Neuronal stem cell (in vitro differentiated cells): ENCODE results near the gene RNU2-63P.

Source experiments
- DNase-seq: peaks from one replicate; pipeline ENCODE4 v3.0.0-alpha.2; 2013; ENCODE audit warnings: low spot score
- H2AFZ ChIP-seq: one replicate; pipeline ENCODE4 v1.6.1; 2013; ENCODE audit warnings: mild to moderate bottlenecking, low read length, inconsistent platforms
- H2AK5ac ChIP-seq: 2 replicates; pipeline ENCODE4 v1.6.1; 2013; ENCODE audit warnings: low read depth, mild to moderate bottlenecking, inconsistent platforms, low read length, moderate library complexity, mixed read lengths
- H2BK120ac ChIP-seq: 2 replicates; pipeline ENCODE4 v1.6.1; 2013; ENCODE audit warnings: low read depth, mild to moderate bottlenecking, inconsistent platforms, low read length, moderate library complexity, mixed read lengths
- H2BK12ac ChIP-seq: one replicate; pipeline ENCODE4 v1.6.1; 2013; ENCODE audit warnings: low read length, inconsistent platforms
- H2BK15ac ChIP-seq: 2 replicates; pipeline ENCODE4 v1.6.1; 2013; ENCODE audit warnings: mild to moderate bottlenecking, low read length, inconsistent platforms, mixed read lengths
- H2BK5ac ChIP-seq: one replicate; pipeline ENCODE4 v1.6.1; 2013; ENCODE audit warnings: inconsistent platforms, mild to moderate bottlenecking, low read length, moderate library complexity
- H3K14ac ChIP-seq: one replicate; pipeline ENCODE4 v1.6.1; 2013; ENCODE audit warnings: low read length, inconsistent platforms
- H3K18ac ChIP-seq: 2 replicates; pipeline ENCODE4 v1.6.1; 2013; ENCODE audit warnings: low read length, inconsistent platforms
- H3K23ac ChIP-seq: 2 replicates; pipeline ENCODE4 v1.6.1; 2013; ENCODE audit warnings: low read depth, mild to moderate bottlenecking, mixed read lengths, low read length, inconsistent platforms; ENCODE audit not compliant: poor library complexity
- H3K27ac ChIP-seq: replicated peaks from 3 replicates; pipeline ENCODE4 v1.5.1; 2013; ENCODE audit warnings: low read length, inconsistent platforms
- H3K27me3 ChIP-seq, 3 experiments: 2 replicates each; pipeline ENCODE4 v1.6.1; 2013; ENCODE audit warnings: low read length in 3 of 3, mild to moderate bottlenecking in 2 of 3, inconsistent platforms in 1 of 3, low read depth in 1 of 3, mixed read lengths in 1 of 3, moderate library complexity in 1 of 3; ENCODE audit not compliant: control insufficient read depth in 3 of 3, insufficient read depth in 3 of 3
- H3K36me3 ChIP-seq, 2 donors: replicated peaks in 1 of 2; 2 replicates each; pipeline ENCODE4 v1.6.1; 2013; ENCODE audit warnings: low read length in 2 of 2; ENCODE audit not compliant: control insufficient read depth in 2 of 2, insufficient read depth in 2 of 2
- H3K4ac ChIP-seq: 2 replicates; pipeline ENCODE4 v1.6.1; 2013; ENCODE audit warnings: inconsistent platforms, mild to moderate bottlenecking, low read length, moderate library complexity
- H3K4me1 ChIP-seq, 2 donors: 1 replicate in 1 of 2; 2 replicates in 1 of 2; pipeline ENCODE4 v1.6.1; 2013; ENCODE audit warnings: low read length in 2 of 2, low read depth in 1 of 2; ENCODE audit not compliant: control insufficient read depth in 2 of 2, insufficient read depth in 1 of 2
- H3K4me2 ChIP-seq: one replicate; pipeline ENCODE4 v1.6.1; 2013; ENCODE audit warnings: mild to moderate bottlenecking, low read length, inconsistent platforms; ENCODE audit not compliant: insufficient read depth, poor library complexity, severe bottlenecking
- H3K4me3 ChIP-seq, 2 donors: 2 replicates each; pipeline ENCODE4 v1.5.1; 2013; ENCODE audit warnings: low read length in 2 of 2, mild to moderate bottlenecking in 2 of 2, inconsistent platforms in 1 of 2, moderate library complexity in 1 of 2
- H3K79me1 ChIP-seq: one replicate; pipeline ENCODE4 v1.6.1; 2013; ENCODE audit warnings: low read depth, mild to moderate bottlenecking, inconsistent platforms, low read length, moderate library complexity
- H3K9ac ChIP-seq: one replicate; pipeline ENCODE4 v1.6.1; 2013; ENCODE audit warnings: mild to moderate bottlenecking, low read depth, low read length, inconsistent platforms; ENCODE audit not compliant: poor library complexity
- H3K9me3 ChIP-seq, 2 donors: replicated peaks in 1 of 2; 2 replicates each; pipeline versions ENCODE3 to v1.6.1; 2013; ENCODE audit warnings: low read length in 2 of 2, mild to moderate bottlenecking in 2 of 2, inconsistent platforms in 1 of 2, low read depth in 1 of 2, mixed read lengths in 1 of 2, moderate library complexity in 1 of 2; ENCODE audit not compliant: control insufficient read depth in 2 of 2, insufficient read depth in 1 of 2
- H4K8ac ChIP-seq: one replicate; pipeline ENCODE4 v1.6.1; 2013; ENCODE audit warnings: low read depth, mild to moderate bottlenecking, inconsistent platforms, low read length, moderate library complexity
- H4K91ac ChIP-seq: one replicate; pipeline ENCODE4 v1.6.1; 2013; ENCODE audit warnings: low read length, low read depth, mild to moderate bottlenecking, inconsistent platforms; ENCODE audit not compliant: poor library complexity
- WGBS, 2 donors: extraction: QIAGEN DNeasy Blood & Tissue Kit; methylation state at CpG; one replicate each; pipeline ENCODE4 v1.1.7; 2013; ENCODE audit warnings: missing lambda C conversion rate in 2 of 2, mixed read lengths in 1 of 2; ENCODE audit not compliant: insufficient read length in 2 of 2, insufficient replicate concordance in 1 of 2; ENCODE audit errors: extremely low coverage in 2 of 2; 5-methylcytosine and 5-hydroxymethylcytosine counted together

RNU2-63P gene

GRCh38 chr2:88028931-88029330 is 12.6 kb upstream of the RNU2-63P start:
- Histone ChIP-seq H2BK120ac (no peak overlapping the region), H3K23ac (no peak overlapping the region), H3K4me3 (no peak overlapping the region), H3K27ac (no peak overlapping the region), H2AFZ (no peak overlapping the region), H2BK5ac (no peak overlapping the region), H3K4me2 (no peak overlapping the region), H4K91ac (no peak overlapping the region), H2BK12ac (no peak overlapping the region), H2AK5ac (no peak overlapping the region), H3K36me3 (peaks cover 3 to 73% of the 10 kb centered on the region in 2 donors), H3K79me1 (no peaks in the 10 kb centered on the region), H3K9ac (no peak overlapping the region), H3K27me3 (no peaks in the 10 kb centered on the region), H3K9me3 (no peaks in the 10 kb centered on the region), H3K4me1 (no peaks in the 10 kb centered on the region), H3K14ac (no peak overlapping the region), H3K4ac (no peak overlapping the region), H4K8ac (no peak overlapping the region), H2BK15ac (no peak overlapping the region), H3K18ac (no peak overlapping the region)
- DNase-seq = no peak
- no CpG with 5 or more reads among the region's 4 CpGs for WGBS, 2 donors

GRCh38 chr2:88027697-88028389 is 11.5 kb upstream of the RNU2-63P start:
- Histone ChIP-seq H3K4me1 (no peaks in the 10 kb centered on the region), H3K18ac (no peak overlapping the region), H3K4me3 (no peak overlapping the region), H3K14ac (no peak overlapping the region), H3K27me3 (no peaks in the 10 kb centered on the region), H2AK5ac (no peak overlapping the region), H2BK5ac (no peak overlapping the region), H3K27ac (no peak overlapping the region), H3K4me2 (no peak overlapping the region), H4K91ac (no peak overlapping the region), H4K8ac (no peak overlapping the region), H2BK120ac (no peak overlapping the region), H2AFZ (no peak overlapping the region), H3K23ac (no peak overlapping the region), H3K9ac (no peak overlapping the region), H2BK12ac (no peak overlapping the region), H3K9me3 (no peaks in the 10 kb centered on the region), H3K4ac (no peak overlapping the region), H3K79me1 (no peaks in the 10 kb centered on the region), H2BK15ac (no peak overlapping the region), H3K36me3 (peaks cover 3 to 64% of the 10 kb centered on the region in 2 donors)
- no CpG with 5 or more reads among the region's 10 CpGs for WGBS, 2 donors
- no peak for DNase-seq

- H3K27ac ChIP-seq = no peak overlapping the region
- peak overlapping the region; percentile 30 for H2AFZ ChIP-seq
- WGBS, 2 donors = no CpG with 5 or more reads among the region's 6 CpGs
Observed at GRCh38 chr2:88024509-88024908, 8.2 kb upstream of the RNU2-63P start.

GRCh38 chr2:88022669-88022921 is 6.2 kb upstream of the RNU2-63P start:
- Histone ChIP-seq H3K4me2 (no peak overlapping the region), H3K9ac (no peak overlapping the region), H2BK5ac (no peak overlapping the region), H3K36me3 (peaks cover 0 to 14% of the 10 kb centered on the region in 2 donors), H3K23ac (no peak overlapping the region), H3K4ac (no peak overlapping the region), H2AFZ (no peak overlapping the region), H3K4me1 (peaks cover 2 to 15% of the 10 kb centered on the region in 2 donors), H3K9me3 (no peaks in the 10 kb centered on the region), H2BK120ac (no peak overlapping the region), H3K14ac (no peak overlapping the region), H3K4me3 (no peak overlapping the region), H3K27me3 (no peaks in the 10 kb centered on the region), H2AK5ac (no peak overlapping the region), H3K79me1 (no peaks in the 10 kb centered on the region), H2BK12ac (no peak overlapping the region), H3K27ac (no peak overlapping the region), H2BK15ac (no peak overlapping the region), H3K18ac (no peak overlapping the region), H4K91ac (no peak overlapping the region), H4K8ac (no peak overlapping the region)
- WGBS, 2 donors = no CpG with 5 or more reads among the region's 5 CpGs
- no peak for DNase-seq

More at GRCh38 chr2:88024509-88024908, 8.2 kb upstream of the RNU2-63P start:
- no peaks in the 10 kb centered on the region for H3K9me3 ChIP-seq
- no peak overlapping the region for H3K18ac ChIP-seq
- no peak overlapping the region for H3K4me2 ChIP-seq
- H2BK12ac ChIP-seq = no peak overlapping the region
- H3K36me3 ChIP-seq = peaks cover 3 to 33% of the 10 kb centered on the region in 2 donors
- H2BK5ac ChIP-seq = no peak overlapping the region
- H3K4me3 ChIP-seq = no peak overlapping the region
- no peak overlapping the region for H2BK120ac ChIP-seq
- H3K14ac ChIP-seq = no peak overlapping the region
- no peak for DNase-seq
- H3K9ac ChIP-seq = no peak overlapping the region
- no peak overlapping the region for H2BK15ac ChIP-seq
- H3K23ac ChIP-seq = no peak overlapping the region
- H4K91ac ChIP-seq = no peak overlapping the region
- no peak overlapping the region for H4K8ac ChIP-seq
- no peak overlapping the region for H3K4ac ChIP-seq
- H3K27me3 ChIP-seq = no peaks in the 10 kb centered on the region
- peaks cover 0 to 1% of the 10 kb centered on the region in 2 donors for H3K4me1 ChIP-seq
- no peak overlapping the region for H2AK5ac ChIP-seq
- H3K79me1 ChIP-seq = no peaks in the 10 kb centered on the region
